Heart left ventricle (tissue), 16 donors: ENCODE data around the gene THUMPD2. TPM values are rescaled to one million over a fixed set of nuclear protein-coding genes. Genes with fewer than 3 reads are reported as not detected.

Experiments used
- ATAC-seq, 4 donors: fragments of 200-7000 bp; cut with Tn5 transposase; one replicate each; pipeline ENCODE4 v1.9.1; 2020 to 2022; ENCODE audit warnings: moderate library complexity in 4 of 4, mild to moderate bottlenecking in 3 of 4, moderate number of reproducible peaks in 1 of 4
- DNase-seq, 5 donors: peaks; one replicate each; pipeline ENCODE4 v3.0.0-alpha.2; 2020
- H3K27ac ChIP-seq, 12 donors: fragments of 200-600 bp; sonication (generic) in 4 of 12; one replicate each; pipeline versions ENCODE4 v1.5.0 to v1.8.0; 2016 to 2022; ENCODE audit warnings: mild to moderate bottlenecking in 2 of 12
- H3K27me3 ChIP-seq, 9 donors: fragments of 200-600 bp; sonication (generic) in 2 of 9; one replicate each; pipeline versions ENCODE4 v1.5.1 to v1.8.0; 2016 to 2022; ENCODE audit warnings: mild to moderate bottlenecking in 3 of 9
- H3K36me3 ChIP-seq, 9 donors: fragments of 200-600 bp; sonication (generic) in 2 of 9; one replicate each; pipeline versions ENCODE4 v1.5.0 to v1.8.0; 2018 to 2022; ENCODE audit warnings: mild to moderate bottlenecking in 2 of 9
- H3K4me1 ChIP-seq, 12 donors: fragments of 200-600 bp; sonication (generic) in 4 of 12; one replicate each; pipeline versions ENCODE4 v1.5.0 to v1.8.0; 2016 to 2022; ENCODE audit warnings: mild to moderate bottlenecking in 3 of 12
- H3K4me3 ChIP-seq, 12 donors: fragments of 200-600 bp; sonication (generic) in 4 of 12; one replicate each; pipeline versions ENCODE4 v1.5.0 to v1.8.0; 2017 to 2022; ENCODE audit warnings: mild to moderate bottlenecking in 9 of 12, moderate library complexity in 4 of 12
- H3K9me3 ChIP-seq, 12 donors: fragments of 200-600 bp; sonication (generic) in 4 of 12; one replicate each; pipeline versions ENCODE4 v1.5.0 to v1.8.0; 2016 to 2022; ENCODE audit warnings: mild to moderate bottlenecking in 1 of 12
- CTCF ChIP-seq, 12 donors: fragments of 200-600 bp; sonication (generic) in 4 of 12; IDR thresholded peaks; one replicate each; pipeline versions ENCODE4 v1.5.0 to v1.8.0; 2018 to 2022; ENCODE audit warnings: antibody characterized with exemption in 12 of 12, mild to moderate bottlenecking in 5 of 12
- POLR2A ChIP-seq, 2 donors: fragments of 450-650 bp; IDR thresholded peaks; one replicate each; pipeline ENCODE4 v1.6.1; 2017; ENCODE audit warnings: antibody characterized with exemption in 2 of 2, mild to moderate bottlenecking in 2 of 2, moderate library complexity in 2 of 2
- WGBS, 4 donors: extraction: QIAGEN DNeasy Blood & Tissue Kit in 2 of 4; methylation state at CpG; one replicate each; pipeline versions ENCODE4 v1.1.5 to v1.1.7; 2013 to 2018; 5-methylcytosine and 5-hydroxymethylcytosine counted together
- intact Hi-C, 10 donors: fragments of 100-400 bp; cut with DNase I; formaldehyde crosslinking; loops; one replicate each; pipeline versions ENCODE4 v1.11.1 to v1.14.2; 2022
- polyA plus RNA-seq, 2 donors: library from polyadenylated mRNA; stranded (reverse); fragments of 200-250 nt; gene quantifications; one replicate each; pipeline ENCODE4 v1.2.3, GENCODE V29; 2013
- total RNA-seq, 9 donors: library from RNA; depleted of rRNA in 2 of 9; stranded (reverse); fragments of >200 nt in 2 of 9; fragmentation: NEBNext Ultra II Directional in 3 of 9; extraction: Animal tissue kit (Norgen Biotek cat#: 25700) in 3 of 9; gene quantifications; one replicate each; pipeline versions ENCODE4 v1.1.0 to v1.2.4, GENCODE V29; 2016 to 2023
- donor health status: ischemic (EF 13 %, LVEDD 7.1; RV severe dilation, severe dysfunction).
- donor health status: healthy with polysubstance abuse.
- donor health status: DM: no; HTN: yes; CAD: no.
- donor health status: DM: no; HTN: no; CAD: no.
- donor health status: ischemic (EF 25% LVEDD 6.9; RV normal size, moderate dysfunction).
- donor health status: ischemic (EF 25% LVEDD 5.7; RV mildly dilated, moderate dysfunction).
- donor health status: healthy.
- donor health status: DM: yes; HTN: yes; CAD: no.
- donor health status: ischemic (EF 35%, LVEDD 5.7; RV mildly dilated, moderate dysfunction).
- donor health status: nonischemic (EF 11% LVEDD 7.7; RV severe dilation, severe dysfunction).
- donor health status: DM: yes; HTN: yes; CAD: no.
- donor health status: PGD.
- donor health status: ischemic (EF 29% LVEDD 5.4; RV normal size, mild dysfunction).
- donor health status: nonischemic (EF 23%, LVEDD 6.1; RV moderate dilation, normal function).

The THUMPD2 gene
- total and polyA plus RNA-seq, 11 donors = 3.6 to 6.2 (median 5.3) TPM

- H3K9me3 ChIP-seq = no peaks in the 10 kb centered on the region
- intact Hi-C loops = no loop called here
- ATAC-seq (no peak), DNase-seq (no peak)
- peaks cover 0 to 33% (median 7%) of the 10 kb centered on the region in 12 donors for H3K4me1 ChIP-seq
- TF ChIP-seq CTCF (IDR thresholded peaks at IDR 0.05) (no peak), POLR2A (IDR thresholded peaks at IDR 0.05) (no peak)
- H3K36me3 ChIP-seq = no peaks in the 10 kb centered on the region
- no peak overlapping the region for H3K27ac ChIP-seq
- H3K27me3 ChIP-seq = no peaks in the 10 kb centered on the region
- WGBS, 4 donors = 45 to 89% (median 68%) methylated on average over 2 of the region's 2 CpGs
- no peak overlapping the region for H3K4me3 ChIP-seq
Observed at GRCh38 chr2:39782591-39782990, 3.5 kb upstream of the THUMPD2 start.

DNA sequence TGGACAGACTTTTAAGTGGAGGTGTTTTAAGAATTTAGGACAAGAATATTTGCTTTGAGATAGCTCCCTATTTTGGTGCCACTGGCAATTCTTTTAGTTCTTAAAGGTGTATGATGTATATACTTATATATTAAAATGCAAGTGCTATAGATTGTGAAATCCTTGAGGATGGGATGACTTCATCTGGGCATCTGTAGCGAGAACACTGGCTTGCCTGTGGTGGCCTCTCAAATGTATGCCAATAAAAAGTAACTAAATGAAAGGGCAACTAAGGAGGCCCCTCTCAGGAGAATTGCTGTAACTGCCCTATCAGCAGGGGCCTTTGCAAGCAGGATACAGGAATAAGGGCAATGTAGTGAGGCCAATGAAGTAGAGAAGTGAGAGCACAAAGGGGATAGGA is 2.6 kb upstream of the THUMPD2 start:
- H3K27me3 ChIP-seq = no peaks in the 10 kb centered on the region
- H3K4me3 ChIP-seq = peak overlapping the region in 4 of 12 donors; percentile 25 to 45 (median 34)
- ATAC-seq = no peak
- WGBS, 4 donors = 86 to 93% (median 90%) methylated on average over 1 of the region's 1 CpG
- no peak for DNase-seq
- H3K27ac ChIP-seq = no peak overlapping the region
- intact Hi-C loops = no loop called here
- H3K4me1 ChIP-seq = peaks cover 0 to 42% (median 15%) of the 10 kb centered on the region in 12 donors
- TF ChIP-seq POLR2A (IDR thresholded peaks at IDR 0.05) (no peak), CTCF (IDR thresholded peaks at IDR 0.05) (no peak)
- peaks cover 0 to under 1% (median 0%) of the 10 kb centered on the region in 12 donors for H3K9me3 ChIP-seq
- peaks cover 0 to 4% (median 0%) of the 10 kb centered on the region in 9 donors for H3K36me3 ChIP-seq

DNA sequence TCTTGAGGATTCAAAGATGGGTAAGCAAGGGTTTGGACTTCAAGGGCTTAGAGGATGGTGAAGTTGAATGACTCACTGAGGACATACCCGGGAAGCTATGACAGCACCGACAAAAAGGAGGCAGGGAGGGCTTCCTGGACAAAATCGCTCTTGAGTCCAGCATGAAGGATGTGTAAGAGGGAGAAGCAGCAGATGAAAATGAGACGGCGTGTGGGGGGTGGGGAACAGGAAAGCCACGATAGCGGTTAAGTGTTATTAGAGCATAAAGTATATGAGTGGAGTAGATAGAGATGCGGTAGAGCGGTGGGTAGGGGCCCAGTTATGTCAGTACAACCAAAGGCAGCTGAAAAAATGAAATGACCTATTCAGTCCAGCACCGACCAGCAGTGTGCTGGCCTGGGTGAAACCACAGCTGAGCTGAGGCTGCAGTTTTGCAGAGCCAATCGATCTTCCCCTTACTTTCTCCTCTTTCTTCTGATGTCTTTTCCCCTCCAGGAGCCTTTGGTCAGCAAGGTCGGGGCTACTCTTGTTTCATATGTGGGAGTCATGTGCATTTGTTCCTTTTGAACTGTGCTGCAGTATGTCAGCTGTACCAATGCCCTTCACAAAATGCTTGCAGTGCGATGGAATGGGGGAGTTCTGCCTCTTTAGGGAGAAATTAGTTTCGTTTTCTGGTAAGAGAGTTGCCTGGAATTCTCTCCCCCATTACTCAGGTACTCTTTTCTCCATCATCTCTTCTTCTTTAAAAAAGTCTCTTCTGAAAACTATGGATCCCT is 2.0 kb upstream of the THUMPD2 start:
- Histone ChIP-seq H3K9me3 (peaks cover 0 to 7% (median 0%) of the 10 kb centered on the region in 12 donors), H3K27me3 (no peaks in the 10 kb centered on the region), H3K4me1 (peaks cover 0 to 42% (median 16%) of the 10 kb centered on the region in 12 donors), H3K27ac (no peak overlapping the region), H3K36me3 (peaks cover 0 to 4% (median 0%) of the 10 kb centered on the region in 9 donors), H3K4me3 (peak overlapping the region in 7 of 12 donors; percentile 6 to 45 (median 25))
- TF ChIP-seq POLR2A (IDR thresholded peaks at IDR 0.05) (no peak), CTCF (IDR thresholded peaks at IDR 0.05) (no peak)
- intact Hi-C loops = no loop called here
- DNase-seq = no peak
- ATAC-seq = peak in 1 of 4 donors; percentile 29
- 57 to 68% (median 63%) methylated on average over 14 of the region's 14 CpGs for WGBS, 4 donors

- intact Hi-C loops = no loop called here
- Histone ChIP-seq H3K4me3 (peak overlapping the region in 3 of 12 donors; percentile 81 to 100 (median 96)), H3K27ac (peak overlapping the region in 2 of 12 donors; percentile 88 to 93), H3K4me1 (peaks cover 0 to 47% (median 16%) of the 10 kb centered on the region in 12 donors), H3K36me3 (peaks cover 0 to 4% (median 0%) of the 10 kb centered on the region in 9 donors), H3K27me3 (no peaks in the 10 kb centered on the region), H3K9me3 (peaks cover 0 to 7% (median 0%) of the 10 kb centered on the region in 12 donors)
- TF ChIP-seq CTCF (IDR thresholded peaks at IDR 0.05) (no peak), POLR2A (IDR thresholded peaks at IDR 0.05) (no peak)
- ATAC-seq (no peak), DNase-seq (no peak)
- WGBS, 4 donors = 90 to 93% (median 91%) methylated on average over 6 of the region's 6 CpGs
Observed at GRCh38 chr2:39779927-39780326, 869 bp upstream of the THUMPD2 start.
